ENCODE results near the gene MCTP2.

GRCh38 chr15:94416267-94416666, 184.9 kb downstream of the MCTP2 start:
- TF ChIP-seq CTCF (conservative IDR thresholded peaks at IDR 0.05 in 1 of 2, IDR thresholded peaks at IDR 0.05 in 1 of 2; ENCODE audit: extremely low read depth in 1 of 2, insufficient read depth in 1 of 2, low read depth in 1 of 2, low read length in 2 of 2) (no peak), EZH2 (IDR thresholded peaks at IDR 0.05; ENCODE audit: borderline replicate concordance, low read length) (no peak)

Data from mammary epithelial cell (primary cell).